Measurements from ENCODE around the gene MGAT4C.

DNA sequence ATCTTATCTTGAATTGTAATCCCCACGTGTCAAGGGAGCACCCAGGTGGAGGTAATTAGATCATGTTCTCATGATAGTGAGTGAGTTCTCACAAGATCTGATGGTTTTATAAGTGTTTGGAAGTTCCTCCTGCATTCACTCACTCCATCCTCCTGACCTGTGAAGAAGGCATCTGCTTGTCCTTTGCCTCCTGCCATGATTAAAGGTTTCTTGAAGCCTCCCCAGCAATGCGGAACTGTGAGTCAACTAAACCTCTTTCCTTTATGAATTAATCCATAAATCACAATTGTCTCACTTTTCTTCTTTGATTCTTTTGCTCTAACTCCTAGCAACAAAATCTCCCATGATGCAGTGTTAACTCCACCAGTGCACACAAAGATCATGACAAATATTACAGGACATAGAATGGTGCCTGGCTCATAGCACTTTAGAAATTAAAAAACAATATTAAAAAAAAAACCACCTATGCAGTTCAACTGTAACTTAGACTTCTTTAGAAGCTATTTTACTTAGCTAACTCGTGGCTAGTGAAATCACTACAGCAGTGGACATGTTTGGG, 37.6 kb upstream of the MGAT4C start:
- TF ChIP-seq, protein P1, sequence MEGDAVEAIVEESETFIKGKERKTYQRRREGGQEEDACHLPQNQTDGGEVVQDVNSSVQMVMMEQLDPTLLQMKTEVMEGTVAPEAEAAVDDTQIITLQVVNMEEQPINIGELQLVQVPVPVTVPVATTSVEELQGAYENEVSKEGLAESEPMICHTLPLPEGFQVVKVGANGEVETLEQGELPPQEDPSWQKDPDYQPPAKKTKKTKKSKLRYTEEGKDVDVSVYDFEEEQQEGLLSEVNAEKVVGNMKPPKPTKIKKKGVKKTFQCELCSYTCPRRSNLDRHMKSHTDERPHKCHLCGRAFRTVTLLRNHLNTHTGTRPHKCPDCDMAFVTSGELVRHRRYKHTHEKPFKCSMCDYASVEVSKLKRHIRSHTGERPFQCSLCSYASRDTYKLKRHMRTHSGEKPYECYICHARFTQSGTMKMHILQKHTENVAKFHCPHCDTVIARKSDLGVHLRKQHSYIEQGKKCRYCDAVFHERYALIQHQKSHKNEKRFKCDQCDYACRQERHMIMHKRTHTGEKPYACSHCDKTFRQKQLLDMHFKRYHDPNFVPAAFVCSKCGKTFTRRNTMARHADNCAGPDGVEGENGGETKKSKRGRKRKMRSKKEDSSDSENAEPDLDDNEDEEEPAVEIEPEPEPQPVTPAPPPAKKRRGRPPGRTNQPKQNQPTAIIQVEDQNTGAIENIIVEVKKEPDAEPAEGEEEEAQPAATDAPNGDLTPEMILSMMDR (conservative IDR thresholded peaks at IDR 0.05) = no peak
- no peak for TF ChIP-seq EZH2 (IDR thresholded peaks at IDR 0.05; ENCODE audit: low read depth)

Measured in PC-9 (cell line).